T-cell (primary cell): ENCODE data around the gene ARID5B. TPM values are rescaled to one million over a fixed set of nuclear protein-coding genes. Genes with fewer than 3 reads are reported as not detected.

ENCODE experiments used
- ATAC-seq, 4 experiments: fragments of 200-7000 bp in 3 of 4; fragments of 150-1000 bp in 1 of 4; cut with Tn5 transposase; replicated peaks in 1 of 4; 1 replicate in 3 of 4; 2 replicates in 1 of 4; pipeline ENCODE4 v1.10.0; 2021; ENCODE audit warnings: moderate library complexity in 3 of 4, mild to moderate bottlenecking in 2 of 4, moderate number of reproducible peaks in 1 of 4
- CTCF ChIA-PET, 2 donors: fragments of 300-600 bp; sonication (Branson Sonifier 250); formaldehyde crosslinking; loops; one replicate each; lab custom pipeline; 2022; ENCODE audit warnings: antibody characterized with exemption in 2 of 2; lab: Charles Lee
- POLR2A ChIA-PET, 2 donors: fragments of 300-600 bp; sonication (Branson Sonifier 250); formaldehyde crosslinking; loops; one replicate each; lab custom pipeline; 2022; ENCODE audit warnings: antibody characterized with exemption in 2 of 2; lab: Charles Lee
- DNase-seq, 35 experiments: peaks; one replicate each; pipeline versions ENCODE4 v3.0.0 to v3.0.0-alpha.2; 2013 to 2023
- H3K27ac ChIP-seq: one replicate; pipeline ENCODE4 v1.5.1; 2013; ENCODE audit warnings: low read length
- H3K27me3 ChIP-seq, 2 experiments: replicated peaks in 1 of 2; 1 replicate in 1 of 2; 2 replicates in 1 of 2; pipeline versions ENCODE4 v1.6.1 to v1.7.0; 2013; ENCODE audit warnings: low read length in 1 of 2, mixed read lengths in 1 of 2; ENCODE audit not compliant: control insufficient read depth in 2 of 2, insufficient read depth in 2 of 2; ENCODE audit errors: extremely low read depth in 1 of 2
- H3K36me3 ChIP-seq, 2 donors: 1 replicate in 1 of 2; 2 replicates in 1 of 2; pipeline versions ENCODE4 v1.6.1 to v1.7.0; 2013; ENCODE audit warnings: low read length in 1 of 2; ENCODE audit not compliant: control insufficient read depth in 2 of 2, insufficient read depth in 1 of 2; ENCODE audit errors: extremely low read depth in 1 of 2
- H3K4me1 ChIP-seq, 2 experiments: 1 replicate in 1 of 2; 2 replicates in 1 of 2; pipeline versions ENCODE4 v1.6.1 to v1.7.0; 2013; ENCODE audit warnings: low read length in 2 of 2, mixed read lengths in 1 of 2; ENCODE audit not compliant: insufficient read depth in 2 of 2, control insufficient read depth in 1 of 2; ENCODE audit errors: extremely low read depth in 1 of 2
- H3K4me3 ChIP-seq, 2 donors: 1 replicate in 1 of 2; 2 replicates in 1 of 2; pipeline versions ENCODE4 v1.5.1 to v1.7.0; 2013; ENCODE audit warnings: mild to moderate bottlenecking in 2 of 2, low read length in 1 of 2, moderate library complexity in 1 of 2; ENCODE audit not compliant: control insufficient read depth in 1 of 2; ENCODE audit errors: extremely low read depth in 1 of 2
- H3K9me3 ChIP-seq: 2 replicates; pipeline ENCODE4 v1.7.0; 2013
- H3K27ac Mint-ChIP-seq, 2 donors: one replicate each; pipeline ENCODE4 v1.8.0; 2020 to 2021; ENCODE audit warnings: mild to moderate bottlenecking in 2 of 2, mixed read lengths in 2 of 2
- H3K27me3 Mint-ChIP-seq, 2 donors: one replicate each; pipeline ENCODE4 v1.8.0; 2021 to 2022; ENCODE audit warnings: mixed read lengths in 2 of 2
- H3K36me3 Mint-ChIP-seq: one replicate; pipeline ENCODE4 v1.8.0; 2021; ENCODE audit warnings: mixed read lengths
- H3K4me1 Mint-ChIP-seq, 3 donors: one replicate each; pipeline ENCODE4 v1.8.0; 2020 to 2022; ENCODE audit warnings: mixed read lengths in 3 of 3, mild to moderate bottlenecking in 1 of 3
- H3K4me3 Mint-ChIP-seq, 3 donors: one replicate each; pipeline ENCODE4 v1.8.0; 2020 to 2022; ENCODE audit warnings: mild to moderate bottlenecking in 3 of 3, mixed read lengths in 3 of 3, moderate library complexity in 3 of 3
- H3K9me3 Mint-ChIP-seq, 3 donors: one replicate each; pipeline ENCODE4 v1.8.0; 2020 to 2022; ENCODE audit warnings: mixed read lengths in 3 of 3
- WGBS: methylation state at CpG from one replicate; pipeline ENCODE4 v1.1.5; 2013; ENCODE audit warnings: missing lambda C conversion rate; ENCODE audit not compliant: insufficient coverage; 5-methylcytosine and 5-hydroxymethylcytosine counted together
- total RNA-seq, 35 experiments: library from RNA in 6 of 35; stranded (reverse) in 6 of 35; fragments of 120-200 nt in 1 of 35; gene quantifications; one replicate each; pipeline versions ENCODE4 v1.2.1 to v1.2.4 and lab custom pipeline; 2013 to 2026

ARID5B gene
- total RNA-seq, 5 donors from 2014 or later (not counting 1 experiment from before 2014, with no cell fraction given): 34.0 to 75.5 (median 42.5) TPM

- CTCF ChIA-PET: interaction anchor here (0.8 to 1.4 kb wide), 4 partner anchors 51 to 142 kb away, joined by 3 to 4 read pairs (median 4); no protein-coding TSS in a partner anchor
- Mint-ChIP-seq H3K4me3 (peak overlapping the region in 1 of 3 donors; percentile 21), H3K36me3 (no peaks in the 10 kb centered on the region), H3K4me1 (peaks cover 39 to 54% (median 49%) of the 10 kb centered on the region in 3 donors), H3K9me3 (no peaks in the 10 kb centered on the region), H3K27me3 (no peaks in the 10 kb centered on the region), H3K27ac (no peak overlapping the region)
- H3K4me3 ChIP-seq: no peak overlapping the region
- no peaks in the 10 kb centered on the region for H3K36me3 ChIP-seq
- POLR2A ChIA-PET: interaction anchor here in 1 of 2 donors (0.6 kb wide), 1 partner anchor 56 kb away, joined by 4 read pairs; no protein-coding TSS in a partner anchor
- no peak for ATAC-seq
- H3K27ac ChIP-seq: no peak overlapping the region
- no peak for DNase-seq
- no peaks in the 10 kb centered on the region for H3K9me3 ChIP-seq
- no peaks in the 10 kb centered on the region for H3K27me3 ChIP-seq
- peaks cover 15 to 19% of the 10 kb centered on the region in 2 experiments for H3K4me1 ChIP-seq
Observed at GRCh38 chr10:62106929-62107519, 205.5 kb downstream of the ARID5B start.

GRCh38 chr10:62108759-62109586, 207.5 kb downstream of the ARID5B start:
- H3K27me3 Mint-ChIP-seq: no peaks in the 10 kb centered on the region
- Histone ChIP-seq H3K36me3 (no peaks in the 10 kb centered on the region), H3K4me1 (peaks cover 15 to 19% of the 10 kb centered on the region in 2 experiments), H3K4me3 (no peak overlapping the region), H3K9me3 (no peaks in the 10 kb centered on the region), H3K27ac (no peak overlapping the region), H3K27me3 (no peaks in the 10 kb centered on the region)
- peaks cover 36 to 54% (median 49%) of the 10 kb centered on the region in 3 donors for H3K4me1 Mint-ChIP-seq
- H3K36me3 Mint-ChIP-seq: no peaks in the 10 kb centered on the region
- no peaks in the 10 kb centered on the region for H3K9me3 Mint-ChIP-seq
- CTCF ChIA-PET: interaction anchor here (0.6 to 1.7 kb wide), 5 partner anchors 10 to 136 kb away, joined by 3 to 6 read pairs (median 3); no protein-coding TSS in a partner anchor
- DNase-seq (no peak), ATAC-seq (peak in 3 of 4 experiments; percentile 52 to 82 (median 80))
- POLR2A ChIA-PET: interaction anchor here in 1 of 2 donors (0.5 to 0.6 kb wide), 3 partner anchors 45 to 125 kb away, joined by 3 read pairs; no protein-coding TSS in a partner anchor
- H3K4me3 Mint-ChIP-seq: peak overlapping the region in 1 of 3 donors; percentile 50
- H3K27ac Mint-ChIP-seq: peak overlapping the region; percentile 82 to 84

- Mint-ChIP-seq H3K27me3 (no peaks in the 10 kb centered on the region), H3K4me1 (peaks cover 36 to 54% (median 44%) of the 10 kb centered on the region in 3 donors), H3K36me3 (no peaks in the 10 kb centered on the region), H3K4me3 (peak overlapping the region in 1 of 3 donors; percentile 50), H3K27ac (peak overlapping the region; percentile 82 to 84), H3K9me3 (no peaks in the 10 kb centered on the region)
- DNase-seq (no peak), ATAC-seq (peak in 1 of 4 experiments; percentile 14)
- CTCF ChIA-PET: interaction anchor here in 1 of 2 donors (1.7 kb wide), 1 partner anchor 135 kb away, joined by 6 read pairs; no protein-coding TSS in a partner anchor
- H3K4me3 ChIP-seq: no peak overlapping the region
- H3K4me1 ChIP-seq: peaks cover 15 to 17% of the 10 kb centered on the region in 2 experiments
- no peaks in the 10 kb centered on the region for H3K27me3 ChIP-seq
- POLR2A ChIA-PET: interaction anchor here in 1 of 2 donors (0.5 to 0.6 kb wide), 4 partner anchors 23 to 85 kb away, joined by 3 to 5 read pairs (median 4); no protein-coding TSS in a partner anchor
- no peaks in the 10 kb centered on the region for H3K9me3 ChIP-seq
- H3K36me3 ChIP-seq: no peaks in the 10 kb centered on the region
- no peak overlapping the region for H3K27ac ChIP-seq
- no CpG with 5 or more reads among the region's 1 CpG for WGBS
Observed at GRCh38 chr10:62109587-62110293, 208.2 kb downstream of the ARID5B start.

GRCh38 chr10:62112300-62112699, 210.8 kb downstream of the ARID5B start:
- ATAC-seq (no peak), DNase-seq (no peak)
- H3K9me3 ChIP-seq: no peaks in the 10 kb centered on the region
- no peak overlapping the region for H3K27ac Mint-ChIP-seq
- no peak overlapping the region for H3K27ac ChIP-seq
- peaks cover 26 to 37% (median 32%) of the 10 kb centered on the region in 3 donors for H3K4me1 Mint-ChIP-seq
- H3K4me3 ChIP-seq: no peak overlapping the region
- ChIA-PET POLR2A (no interaction called here), CTCF (interaction anchor here in 1 of 2 donors (0.5 kb wide), 1 partner anchor 163 kb away, joined by 3 read pairs; no protein-coding TSS in a partner anchor)
- no peaks in the 10 kb centered on the region for H3K27me3 Mint-ChIP-seq
- H3K36me3 Mint-ChIP-seq: no peaks in the 10 kb centered on the region
- peaks cover 15 to 17% of the 10 kb centered on the region in 2 experiments for H3K4me1 ChIP-seq
- no peaks in the 10 kb centered on the region for H3K36me3 ChIP-seq
- H3K9me3 Mint-ChIP-seq: no peaks in the 10 kb centered on the region
- H3K4me3 Mint-ChIP-seq: no peak overlapping the region
- H3K27me3 ChIP-seq: no peaks in the 10 kb centered on the region

DNA sequence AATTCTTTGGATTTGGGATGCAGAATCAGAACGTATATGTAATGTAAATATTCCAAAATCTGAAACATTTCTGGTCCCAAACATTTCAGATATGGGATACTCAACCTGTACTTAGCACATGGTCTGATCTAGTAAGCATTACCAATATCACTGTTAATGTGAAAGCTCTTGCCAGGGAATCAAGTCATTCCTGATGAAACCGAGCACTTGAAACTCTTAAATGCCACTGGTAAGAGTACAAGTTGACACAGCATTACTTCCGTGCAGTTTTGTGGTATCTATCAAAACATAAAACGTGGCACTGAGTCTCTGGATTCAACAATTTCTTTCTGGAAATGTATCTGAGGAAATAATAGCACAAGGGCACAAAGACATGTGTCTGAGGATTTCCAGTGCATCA, 211.5 kb downstream of the ARID5B start:
- 100% methylated on average over 1 of the region's 4 CpGs for WGBS
- no peak overlapping the region for H3K4me3 ChIP-seq
- no peaks in the 10 kb centered on the region for H3K36me3 Mint-ChIP-seq
- no peak overlapping the region for H3K4me3 Mint-ChIP-seq
- DNase-seq: no peak
- H3K27me3 Mint-ChIP-seq: no peaks in the 10 kb centered on the region
- H3K4me1 ChIP-seq: peaks cover 15 to 17% of the 10 kb centered on the region in 2 experiments
- H3K9me3 Mint-ChIP-seq: no peaks in the 10 kb centered on the region
- POLR2A ChIA-PET: no interaction called here
- H3K27me3 ChIP-seq: no peaks in the 10 kb centered on the region
- CTCF ChIA-PET: no interaction called here
- ATAC-seq: no peak
- H3K27ac Mint-ChIP-seq: no peak overlapping the region
- H3K36me3 ChIP-seq: no peaks in the 10 kb centered on the region
- H3K27ac ChIP-seq: no peak overlapping the region
- peaks cover 23 to 35% (median 30%) of the 10 kb centered on the region in 3 donors for H3K4me1 Mint-ChIP-seq
- H3K9me3 ChIP-seq: no peaks in the 10 kb centered on the region

- H3K4me3 ChIP-seq: no peak overlapping the region
- no peak overlapping the region for H3K27ac ChIP-seq
- Mint-ChIP-seq H3K9me3 (no peaks in the 10 kb centered on the region), H3K27ac (no peak overlapping the region), H3K4me1 (peaks cover 22 to 36% (median 26%) of the 10 kb centered on the region in 3 donors), H3K36me3 (no peaks in the 10 kb centered on the region), H3K27me3 (no peaks in the 10 kb centered on the region), H3K4me3 (no peak overlapping the region)
- POLR2A ChIA-PET: no interaction called here
- H3K9me3 ChIP-seq: no peaks in the 10 kb centered on the region
- peaks cover 10 to 13% of the 10 kb centered on the region in 2 experiments for H3K4me1 ChIP-seq
- no peak for DNase-seq
- no peaks in the 10 kb centered on the region for H3K36me3 ChIP-seq
- no peaks in the 10 kb centered on the region for H3K27me3 ChIP-seq
- 60% methylated on average over 2 of the region's 4 CpGs for WGBS
- CTCF ChIA-PET: no interaction called here
- no peak for ATAC-seq
Observed at GRCh38 chr10:62113680-62114079, 212.2 kb downstream of the ARID5B start.
